ENCODE data around the gene AOPEP.

DNA sequence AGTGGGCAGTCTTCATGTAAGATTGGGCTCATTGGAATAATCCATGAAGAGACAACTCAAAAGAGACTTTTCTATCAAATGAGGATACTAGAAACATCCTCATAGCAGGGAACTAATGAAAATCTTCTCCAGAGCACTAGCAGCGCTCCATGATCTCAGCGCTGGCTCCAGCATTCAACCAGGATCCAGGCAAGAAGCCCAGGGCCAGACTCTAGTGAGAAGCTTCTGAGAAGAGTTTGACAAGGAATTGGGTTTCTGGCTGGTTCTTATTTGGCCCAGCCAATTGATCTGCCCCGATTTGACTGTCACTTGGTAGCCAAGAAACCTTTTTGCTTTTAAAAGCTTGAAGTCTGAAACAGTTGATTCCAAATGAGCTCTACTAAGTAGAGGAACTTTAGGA is 60.1 kb downstream of the AOPEP start:
- no peak for TF ChIP-seq CTCF (IDR thresholded peaks at IDR 0.05)
- no peak for TF ChIP-seq POLR2AphosphoS5 (IDR thresholded peaks at IDR 0.05; ENCODE audit: low read depth, low read length)
- TF ChIP-seq, protein P1, sequence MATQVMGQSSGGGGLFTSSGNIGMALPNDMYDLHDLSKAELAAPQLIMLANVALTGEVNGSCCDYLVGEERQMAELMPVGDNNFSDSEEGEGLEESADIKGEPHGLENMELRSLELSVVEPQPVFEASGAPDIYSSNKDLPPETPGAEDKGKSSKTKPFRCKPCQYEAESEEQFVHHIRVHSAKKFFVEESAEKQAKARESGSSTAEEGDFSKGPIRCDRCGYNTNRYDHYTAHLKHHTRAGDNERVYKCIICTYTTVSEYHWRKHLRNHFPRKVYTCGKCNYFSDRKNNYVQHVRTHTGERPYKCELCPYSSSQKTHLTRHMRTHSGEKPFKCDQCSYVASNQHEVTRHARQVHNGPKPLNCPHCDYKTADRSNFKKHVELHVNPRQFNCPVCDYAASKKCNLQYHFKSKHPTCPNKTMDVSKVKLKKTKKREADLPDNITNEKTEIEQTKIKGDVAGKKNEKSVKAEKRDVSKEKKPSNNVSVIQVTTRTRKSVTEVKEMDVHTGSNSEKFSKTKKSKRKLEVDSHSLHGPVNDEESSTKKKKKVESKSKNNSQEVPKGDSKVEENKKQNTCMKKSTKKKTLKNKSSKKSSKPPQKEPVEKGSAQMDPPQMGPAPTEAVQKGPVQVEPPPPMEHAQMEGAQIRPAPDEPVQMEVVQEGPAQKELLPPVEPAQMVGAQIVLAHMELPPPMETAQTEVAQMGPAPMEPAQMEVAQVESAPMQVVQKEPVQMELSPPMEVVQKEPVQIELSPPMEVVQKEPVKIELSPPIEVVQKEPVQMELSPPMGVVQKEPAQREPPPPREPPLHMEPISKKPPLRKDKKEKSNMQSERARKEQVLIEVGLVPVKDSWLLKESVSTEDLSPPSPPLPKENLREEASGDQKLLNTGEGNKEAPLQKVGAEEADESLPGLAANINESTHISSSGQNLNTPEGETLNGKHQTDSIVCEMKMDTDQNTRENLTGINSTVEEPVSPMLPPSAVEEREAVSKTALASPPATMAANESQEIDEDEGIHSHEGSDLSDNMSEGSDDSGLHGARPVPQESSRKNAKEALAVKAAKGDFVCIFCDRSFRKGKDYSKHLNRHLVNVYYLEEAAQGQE (IDR thresholded peaks at IDR 0.05; ENCODE audit: insufficient read depth in 1 of 2, low read depth in 2 of 2, low read length in 1 of 2): no peak
- no peak for TF ChIP-seq SIN3A (IDR thresholded peaks at IDR 0.05; ENCODE audit: borderline replicate concordance, insufficient read depth, low read depth, low read length)

All from Panc1 (cell line).